Measurements from ENCODE around the gene MICAL3. TPM values are rescaled to one million over a fixed set of nuclear protein-coding genes. Genes with fewer than 3 reads are reported as not detected.

Gene MICAL3
- total RNA-seq, 4 donors from 2014 or later: 84.2 to 290 (median 151) TPM

DNA sequence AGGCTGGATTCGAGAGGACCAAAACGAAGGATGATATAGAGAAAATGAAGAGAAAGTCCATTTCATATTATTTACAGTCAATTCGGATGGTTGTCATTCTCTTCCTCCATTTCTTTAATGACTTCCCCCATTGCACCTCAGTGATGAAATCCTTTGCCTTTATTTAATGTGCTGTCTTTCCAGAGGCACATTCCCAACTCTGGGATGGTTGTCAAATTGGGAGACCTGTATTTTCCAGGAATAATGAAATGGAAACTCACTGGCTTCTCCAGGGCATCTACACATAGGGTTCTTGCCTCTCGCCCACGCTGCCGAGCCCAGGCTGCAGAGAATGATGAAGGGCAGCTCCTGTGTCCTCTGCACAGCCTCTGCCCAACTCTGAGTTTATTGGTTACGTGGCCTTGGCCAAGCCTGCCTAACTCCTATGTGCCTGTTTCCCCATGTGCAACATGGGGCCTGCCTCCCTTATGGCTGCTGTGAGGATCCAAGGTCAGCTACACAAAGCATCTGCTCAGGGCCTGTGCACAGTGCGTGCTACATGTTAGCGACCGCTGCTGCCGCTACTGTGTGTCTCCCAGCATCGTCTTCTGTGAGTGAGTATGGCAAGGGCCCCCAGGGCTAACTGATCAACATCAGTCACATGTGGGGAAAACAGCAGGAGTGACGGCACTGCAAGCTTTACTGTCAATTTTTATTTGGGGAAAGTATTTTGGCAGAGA, 168.6 kb downstream of the MICAL3 start:
- no peak for DNase-seq
- Histone ChIP-seq H3K4me3 (no peak overlapping the region), H3K9me3 (no peaks in the 10 kb centered on the region), H3K27ac (peak overlapping the region; percentile 7 to 78 (median 62)), H3K36me3 (no peaks in the 10 kb centered on the region), H3K27me3 (no peaks in the 10 kb centered on the region), H3K4me1 (peaks cover 32 to 51% (median 34%) of the 10 kb centered on the region in 4 donors)
- 91 to 96% methylated on average over 3 to 13 of the region's 13 CpGs for WGBS, 2 donors (ENCODE audit: low coverage in 1 of 2)
- in situ Hi-C loops (cut with MboI; ENCODE audit: low pct_ligation_motif_present in 1 of 4, low pct_unique_long_range_greater_than_20kb in 1 of 4, low sequenced_read_pairs in 3 of 4): no loop called here
- intact Hi-C loops (cut with DNase I; ENCODE audit: low total_unique reads): no loop called here
- no peak for TF ChIP-seq POLR2A (IDR thresholded peaks at IDR 0.05)
- TF ChIP-seq, protein P1, sequence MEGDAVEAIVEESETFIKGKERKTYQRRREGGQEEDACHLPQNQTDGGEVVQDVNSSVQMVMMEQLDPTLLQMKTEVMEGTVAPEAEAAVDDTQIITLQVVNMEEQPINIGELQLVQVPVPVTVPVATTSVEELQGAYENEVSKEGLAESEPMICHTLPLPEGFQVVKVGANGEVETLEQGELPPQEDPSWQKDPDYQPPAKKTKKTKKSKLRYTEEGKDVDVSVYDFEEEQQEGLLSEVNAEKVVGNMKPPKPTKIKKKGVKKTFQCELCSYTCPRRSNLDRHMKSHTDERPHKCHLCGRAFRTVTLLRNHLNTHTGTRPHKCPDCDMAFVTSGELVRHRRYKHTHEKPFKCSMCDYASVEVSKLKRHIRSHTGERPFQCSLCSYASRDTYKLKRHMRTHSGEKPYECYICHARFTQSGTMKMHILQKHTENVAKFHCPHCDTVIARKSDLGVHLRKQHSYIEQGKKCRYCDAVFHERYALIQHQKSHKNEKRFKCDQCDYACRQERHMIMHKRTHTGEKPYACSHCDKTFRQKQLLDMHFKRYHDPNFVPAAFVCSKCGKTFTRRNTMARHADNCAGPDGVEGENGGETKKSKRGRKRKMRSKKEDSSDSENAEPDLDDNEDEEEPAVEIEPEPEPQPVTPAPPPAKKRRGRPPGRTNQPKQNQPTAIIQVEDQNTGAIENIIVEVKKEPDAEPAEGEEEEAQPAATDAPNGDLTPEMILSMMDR (IDR thresholded peaks at IDR 0.05): no peak
- TF ChIP-seq EP300 (IDR thresholded peaks at IDR 0.05; ENCODE audit: low read depth): no peak
- no peak for TF ChIP-seq POLR2AphosphoS5 (IDR thresholded peaks at IDR 0.05)

GRCh38 chr22:17853073-17853472, 171.3 kb downstream of the MICAL3 start:
- DNase-seq: no peak
- in situ Hi-C loops (cut with MboI; ENCODE audit: low pct_ligation_motif_present in 1 of 4, low pct_unique_long_range_greater_than_20kb in 1 of 4, low sequenced_read_pairs in 3 of 4): no loop called here
- peak overlapping the region; percentile 29 to 64 (median 50) for H3K27ac ChIP-seq
- H3K9me3 ChIP-seq: no peaks in the 10 kb centered on the region
- H3K4me1 ChIP-seq: peaks cover 10 to 29% (median 15%) of the 10 kb centered on the region in 4 donors
- H3K36me3 ChIP-seq: no peaks in the 10 kb centered on the region
- TF ChIP-seq EP300 (IDR thresholded peaks at IDR 0.05; ENCODE audit: low read depth) (no peak), POLR2AphosphoS5 (IDR thresholded peaks at IDR 0.05) (no peak), POLR2A (IDR thresholded peaks at IDR 0.05) (no peak)
- no peaks in the 10 kb centered on the region for H3K27me3 ChIP-seq
- no peak overlapping the region for H3K4me3 ChIP-seq
- intact Hi-C loops (cut with DNase I; ENCODE audit: low total_unique reads): no loop called here
- 39 to 75% methylated on average over 5 to 6 of the region's 6 CpGs for WGBS, 2 donors (ENCODE audit: low coverage in 1 of 2)

DNA sequence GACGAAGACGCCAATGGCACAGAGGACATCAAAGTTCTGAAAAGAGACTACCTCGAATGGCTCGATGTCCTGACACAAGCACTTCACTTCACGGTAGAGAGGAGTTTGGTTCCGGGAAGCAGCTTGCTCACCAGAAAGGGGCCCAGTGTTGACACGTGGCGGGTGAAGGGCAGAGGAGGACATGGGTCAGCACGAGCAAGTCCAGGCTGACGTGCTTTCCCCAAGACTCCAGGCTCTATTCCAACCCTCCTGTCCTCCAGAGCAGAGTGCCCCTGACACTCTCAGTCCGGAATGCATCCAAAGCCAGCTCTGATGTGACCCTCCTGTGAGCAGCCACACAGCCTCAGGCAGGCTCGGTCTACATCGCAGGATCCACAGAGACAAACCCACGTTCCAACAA, 172.6 kb downstream of the MICAL3 start:
- in situ Hi-C loops (cut with MboI; ENCODE audit: low pct_ligation_motif_present in 1 of 4, low pct_unique_long_range_greater_than_20kb in 1 of 4, low sequenced_read_pairs in 3 of 4): no loop called here
- 85% methylated on average over 14 of the region's 14 CpGs; no CpG with 5 or more reads in 1 of the 2 donors for WGBS, 2 donors (ENCODE audit: low coverage in 1 of 2)
- no peaks in the 10 kb centered on the region for H3K36me3 ChIP-seq
- no peak overlapping the region for H3K4me3 ChIP-seq
- no peaks in the 10 kb centered on the region for H3K9me3 ChIP-seq
- H3K4me1 ChIP-seq: peaks cover 7 to 28% (median 18%) of the 10 kb centered on the region in 4 donors
- no peaks in the 10 kb centered on the region for H3K27me3 ChIP-seq
- TF ChIP-seq EP300 (IDR thresholded peaks at IDR 0.05; ENCODE audit: low read depth) (peak; percentile 70), POLR2A (IDR thresholded peaks at IDR 0.05) (no peak), POLR2AphosphoS5 (IDR thresholded peaks at IDR 0.05) (peak in 2 of 3 donors; percentile 34 to 49)
- H3K27ac ChIP-seq: peak overlapping the region; percentile 29 to 64 (median 50)
- intact Hi-C loops (cut with DNase I; ENCODE audit: low total_unique reads): no loop called here
- DNase-seq: no peak

DNA sequence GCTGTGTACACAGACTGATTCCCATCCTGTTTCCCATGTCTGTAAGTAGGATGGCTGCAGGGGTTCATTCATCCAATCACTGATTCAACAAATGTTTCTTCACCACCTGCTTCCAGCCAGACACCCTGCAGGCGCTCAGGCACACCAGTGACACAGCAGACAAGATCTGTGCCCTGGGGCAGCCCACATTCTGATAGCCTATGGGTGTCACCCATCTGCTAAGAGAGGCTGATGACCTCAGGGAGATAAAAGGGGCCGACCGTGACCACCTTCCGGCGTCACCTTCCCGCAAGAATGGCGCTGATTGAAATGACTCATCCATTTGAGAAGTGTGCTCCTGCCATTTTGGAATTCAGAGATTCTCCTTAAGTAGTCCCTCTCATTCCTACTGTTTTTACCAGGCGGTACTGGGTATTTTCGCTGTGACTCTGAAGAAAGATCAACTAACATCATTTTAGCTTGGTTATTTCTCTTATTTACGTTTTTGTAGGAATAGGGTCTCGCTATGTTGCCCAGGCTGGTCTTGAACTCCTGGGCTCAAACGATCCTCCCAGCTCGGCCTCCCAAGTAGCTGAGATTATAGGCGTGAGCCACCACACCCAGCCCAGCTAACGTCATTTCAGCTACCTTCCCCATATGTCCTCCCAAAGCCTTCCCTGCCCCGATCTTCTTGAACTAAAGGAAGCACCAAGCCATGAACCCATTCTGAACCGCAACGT, 176.8 kb downstream of the MICAL3 start:
- TF ChIP-seq EP300 (IDR thresholded peaks at IDR 0.05; ENCODE audit: low read depth) (no peak), POLR2A (IDR thresholded peaks at IDR 0.05) (no peak), POLR2AphosphoS5 (IDR thresholded peaks at IDR 0.05) (no peak)
- TF ChIP-seq, protein P1 (IDR thresholded peaks at IDR 0.05): no peak
- H3K36me3 ChIP-seq: no peaks in the 10 kb centered on the region
- peaks cover 13 to 26% (median 18%) of the 10 kb centered on the region in 4 donors for H3K4me1 ChIP-seq
- no peak for DNase-seq
- no peaks in the 10 kb centered on the region for H3K27me3 ChIP-seq
- no peak overlapping the region for H3K4me3 ChIP-seq
- intact Hi-C loops (cut with DNase I; ENCODE audit: low total_unique reads) (no loop called here), in situ Hi-C loops (cut with MboI; ENCODE audit: low pct_ligation_motif_present in 1 of 4, low pct_unique_long_range_greater_than_20kb in 1 of 4, low sequenced_read_pairs in 3 of 4) (no loop called here)
- H3K9me3 ChIP-seq: no peaks in the 10 kb centered on the region
- 94 to 96% methylated on average over 6 to 18 of the region's 18 CpGs for WGBS, 2 donors (ENCODE audit: low coverage in 1 of 2)
- peak overlapping the region; percentile 67 to 85 (median 77) for H3K27ac ChIP-seq
